ENCODE data around the gene TBC1D22A.

Gene TBC1D22A

DNA sequence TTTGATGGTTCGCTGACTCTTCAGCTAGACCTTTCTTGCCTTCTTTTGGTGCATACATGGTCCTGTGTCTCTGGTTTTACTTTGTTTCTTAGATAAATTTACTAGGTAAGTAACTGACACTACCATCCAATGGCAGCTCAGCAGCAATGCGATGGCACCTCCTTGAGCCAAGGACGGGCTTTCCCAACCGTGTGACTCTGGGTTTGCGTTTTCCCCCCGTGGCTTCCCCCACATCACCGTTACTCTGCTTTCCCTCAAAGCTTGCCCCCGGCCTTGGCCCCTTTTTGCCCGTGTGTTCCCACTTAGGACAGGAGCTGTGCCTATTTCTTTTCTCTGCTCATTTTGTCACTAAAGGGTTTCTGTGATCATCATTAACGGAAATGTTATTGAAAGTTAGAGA is 41.5 kb downstream of the TBC1D22A start:
- H3K4me3 ChIP-seq = no peak overlapping the region
- peaks cover 6 to 54% (median 42%) of the 10 kb centered on the region in 10 experiments; a peak in 18 of 20 replicates for H3K4me1 ChIP-seq

DNA sequence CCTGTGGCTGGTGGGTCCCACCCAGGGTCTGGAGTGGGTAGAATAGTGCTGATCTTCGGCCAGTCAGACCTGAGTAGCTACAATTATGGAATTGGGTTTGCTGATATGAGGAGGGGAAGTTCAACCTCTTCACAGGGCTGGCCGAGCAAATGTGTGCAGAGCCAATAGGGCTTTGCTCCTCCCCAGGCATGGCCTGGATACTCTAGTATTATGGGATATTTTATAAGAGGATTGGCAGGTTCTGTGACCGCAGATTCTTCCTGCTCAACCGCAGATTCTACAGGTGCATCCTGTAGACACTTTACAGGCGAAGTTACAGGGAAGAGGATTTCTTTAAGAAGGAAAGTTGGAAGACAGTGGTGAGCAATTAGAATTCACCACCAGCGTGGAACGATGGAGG is 44.3 kb downstream of the TBC1D22A start:
- peaks cover 4 to 46% (median 35%) of the 10 kb centered on the region in 10 experiments; a peak in 16 of 20 replicates for H3K4me1 ChIP-seq
- H3K9ac ChIP-seq = peak overlapping the region in 2 of 11 experiments; percentile 20 to 42; a peak in 1 of 22 replicates
- H3K9me3 ChIP-seq (replicated peaks in 1 of 11) = no peaks in the 10 kb centered on the region
- H3K27me3 ChIP-seq = no peaks in the 10 kb centered on the region
- H3K36me3 ChIP-seq = peaks cover 51 to 93% (median 76%) of the 10 kb centered on the region in 11 experiments
- peak overlapping the region in 2 of 11 experiments; percentile 33 to 59; a peak in 4 of 22 replicates for H3K27ac ChIP-seq
- no peak overlapping the region for H3K4me3 ChIP-seq
- H4K20me1 ChIP-seq = peaks cover 35 to 100% (median 78%) of the 10 kb centered on the region in 11 experiments; a peak in 21 of 22 replicates
- no peak for TF ChIP-seq Cebpa-rat (IDR thresholded peaks at IDR 0.05)
- H3K4me2 ChIP-seq = peak overlapping the region in 9 of 11 experiments; percentile 50 to 85 (median 75); a peak in 17 of 22 replicates

More for the DNA sequence above, 41.5 kb downstream of the TBC1D22A start:
- Histone ChIP-seq H3K27ac (no peak overlapping the region), H3K27me3 (no peaks in the 10 kb centered on the region), H3K36me3 (peaks cover 60 to 93% (median 76%) of the 10 kb centered on the region in 11 experiments), H3K9ac (no peak overlapping the region), H3K4me2 (peak overlapping the region in 1 of 11 experiments; percentile 9; a peak in 1 of 22 replicates), H4K20me1 (peaks cover 37 to 100% (median 85%) of the 10 kb centered on the region in 11 experiments; a peak in 21 of 22 replicates), H3K9me3 (replicated peaks in 1 of 11) (no peaks in the 10 kb centered on the region)
- no peak for TF ChIP-seq Cebpa-rat (IDR thresholded peaks at IDR 0.05)

DNA sequence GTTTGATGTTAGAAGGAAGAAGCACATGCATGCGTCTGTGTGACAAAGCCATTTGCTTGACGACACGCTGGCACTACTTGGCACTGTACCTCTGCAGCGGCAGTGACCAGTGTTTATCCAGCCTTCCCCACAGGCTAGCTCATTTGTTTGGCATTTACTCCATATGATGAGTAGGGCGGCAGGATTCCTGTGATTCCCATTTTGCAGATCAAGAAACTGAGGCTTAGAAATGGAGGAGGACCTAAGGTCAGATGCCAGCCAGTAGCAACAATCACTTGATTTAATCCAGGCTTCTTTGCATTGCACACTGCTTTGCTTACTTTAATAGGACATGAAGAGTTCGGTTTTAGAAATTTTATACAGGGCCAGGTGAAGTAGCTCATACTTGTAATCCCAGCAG is 45.0 kb downstream of the TBC1D22A start:
- no peak for TF ChIP-seq Cebpa-rat (IDR thresholded peaks at IDR 0.05)
- Histone ChIP-seq H3K27me3 (no peaks in the 10 kb centered on the region), H3K36me3 (peaks cover 49 to 93% (median 70%) of the 10 kb centered on the region in 11 experiments), H3K9ac (no peak overlapping the region), H3K4me1 (peaks cover 4 to 46% (median 35%) of the 10 kb centered on the region in 10 experiments; a peak in 16 of 20 replicates), H3K4me2 (peak overlapping the region in 7 of 11 experiments; percentile 59 to 85 (median 75); a peak in 10 of 22 replicates), H3K27ac (no peak overlapping the region), H4K20me1 (peaks cover 35 to 100% (median 78%) of the 10 kb centered on the region in 11 experiments; a peak in 21 of 22 replicates), H3K4me3 (no peak overlapping the region), H3K9me3 (replicated peaks in 1 of 11) (no peaks in the 10 kb centered on the region)

DNA sequence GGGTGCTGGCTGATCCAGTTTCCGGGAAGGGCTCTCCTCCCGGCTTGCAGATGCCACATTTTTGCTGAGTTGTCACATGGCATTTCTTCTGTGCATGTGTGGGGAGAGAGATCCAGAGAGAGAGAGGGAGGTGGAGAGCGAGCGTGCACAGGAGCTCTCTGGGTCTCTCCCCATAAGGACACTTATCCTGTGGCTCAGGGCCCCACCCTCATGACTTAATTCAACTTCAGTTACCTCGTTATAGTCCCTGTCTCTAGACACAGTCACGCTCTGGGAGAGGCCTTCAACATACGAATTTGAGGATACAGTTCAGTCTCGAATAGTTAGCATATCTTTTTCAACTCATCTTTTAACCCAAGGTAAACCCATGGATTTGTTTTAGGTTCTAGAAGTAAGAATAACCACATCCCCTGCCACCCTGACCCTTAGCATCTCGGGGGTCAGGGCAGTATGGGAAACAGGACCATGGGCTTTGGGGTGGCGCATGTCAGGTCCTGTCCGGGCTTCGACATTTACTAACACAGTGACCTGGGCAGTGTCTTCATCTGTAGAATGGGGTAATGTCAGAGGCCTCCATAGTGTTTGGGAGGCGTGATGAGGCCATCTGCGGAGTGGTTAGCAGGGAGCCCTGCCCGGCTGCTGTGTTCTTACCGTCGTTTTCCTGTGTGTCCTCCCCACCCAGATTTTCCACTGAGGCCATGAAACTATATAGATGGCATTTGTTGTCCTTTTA is 46.9 kb downstream of the TBC1D22A start:
- TF ChIP-seq Cebpa-rat (IDR thresholded peaks at IDR 0.05) = no peak
- H3K9ac ChIP-seq = 0 out of 22 replicates have a peak overlapping the region, but pooled peaks of 1 of the 11 experiments have one; percentile 24
- H3K9me3 ChIP-seq (replicated peaks in 1 of 11) = no peaks in the 10 kb centered on the region
- no peaks in the 10 kb centered on the region for H3K27me3 ChIP-seq
- peaks cover 4 to 33% (median 29%) of the 10 kb centered on the region in 10 experiments; a peak in 16 of 20 replicates for H3K4me1 ChIP-seq
- no peak overlapping the region for H3K4me2 ChIP-seq
- peaks cover 25 to 100% (median 73%) of the 10 kb centered on the region in 11 experiments; a peak in 20 of 22 replicates for H4K20me1 ChIP-seq
- H3K27ac ChIP-seq = no peak overlapping the region
- H3K4me3 ChIP-seq = no peak overlapping the region
- peaks cover 53 to 96% (median 77%) of the 10 kb centered on the region in 11 experiments for H3K36me3 ChIP-seq

DNA sequence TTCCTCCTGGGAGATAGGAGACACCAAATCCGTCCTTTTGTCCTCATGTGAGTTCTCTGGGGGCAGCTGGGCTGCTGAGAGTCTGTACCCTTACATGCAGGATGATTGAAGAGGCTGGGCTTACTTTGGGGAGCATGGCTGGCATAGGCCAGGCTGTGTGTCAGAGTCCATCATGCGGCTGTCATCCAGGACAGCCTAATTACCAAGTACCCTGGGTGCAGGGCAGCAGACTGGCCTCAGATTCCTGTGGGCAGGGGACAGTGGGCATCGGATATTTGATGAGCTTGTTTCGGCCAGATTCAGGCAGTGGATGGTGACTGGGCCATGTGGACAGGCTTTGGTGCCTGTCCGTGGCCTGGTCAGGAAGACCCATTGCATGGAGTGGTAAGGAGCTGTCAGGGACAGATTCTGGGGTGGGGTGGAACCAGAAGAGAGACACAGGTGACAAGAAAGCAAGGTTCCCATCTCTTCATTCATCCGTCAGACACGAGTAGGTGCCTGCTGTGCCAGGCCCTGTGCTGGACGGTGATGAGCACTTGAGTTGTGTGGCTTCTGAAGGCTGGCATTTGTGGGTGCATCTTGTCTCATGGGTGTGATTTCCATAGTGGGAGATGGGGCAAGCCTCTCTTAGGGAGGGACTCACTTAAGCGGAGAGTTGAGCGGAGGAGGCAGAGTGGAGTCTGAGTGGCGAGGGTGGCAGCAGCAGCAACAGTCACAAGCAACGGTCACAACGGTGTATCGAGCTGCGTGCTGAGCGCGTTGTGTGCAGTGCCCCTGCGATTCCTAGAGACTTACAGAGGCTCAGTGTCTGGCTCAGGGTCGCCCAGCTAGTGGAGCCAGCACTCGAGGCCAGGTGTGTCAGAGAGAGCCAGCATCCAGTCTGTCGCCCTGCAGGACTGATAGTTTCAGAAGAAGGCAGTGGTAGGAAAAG is 48.7 kb downstream of the TBC1D22A start:
- Histone ChIP-seq H3K9me3 (replicated peaks in 1 of 11) (peaks cover 0 to 4% (median 0%) of the 10 kb centered on the region in 11 experiments; a peak in 1 of 22 replicates), H4K20me1 (peaks cover 25 to 100% (median 72%) of the 10 kb centered on the region in 11 experiments; a peak in 20 of 22 replicates), H3K4me1 (peaks cover 10 to 22% (median 17%) of the 10 kb centered on the region in 10 experiments), H3K27me3 (no peaks in the 10 kb centered on the region), H3K27ac (no peak overlapping the region), H3K4me3 (no peak overlapping the region), H3K4me2 (no peak overlapping the region), H3K36me3 (peaks cover 55 to 93% (median 80%) of the 10 kb centered on the region in 11 experiments), H3K9ac (no peak overlapping the region; a peak in 1 of 22 replicates)
- TF ChIP-seq Cebpa-rat (IDR thresholded peaks at IDR 0.05) = no peak

DNA sequence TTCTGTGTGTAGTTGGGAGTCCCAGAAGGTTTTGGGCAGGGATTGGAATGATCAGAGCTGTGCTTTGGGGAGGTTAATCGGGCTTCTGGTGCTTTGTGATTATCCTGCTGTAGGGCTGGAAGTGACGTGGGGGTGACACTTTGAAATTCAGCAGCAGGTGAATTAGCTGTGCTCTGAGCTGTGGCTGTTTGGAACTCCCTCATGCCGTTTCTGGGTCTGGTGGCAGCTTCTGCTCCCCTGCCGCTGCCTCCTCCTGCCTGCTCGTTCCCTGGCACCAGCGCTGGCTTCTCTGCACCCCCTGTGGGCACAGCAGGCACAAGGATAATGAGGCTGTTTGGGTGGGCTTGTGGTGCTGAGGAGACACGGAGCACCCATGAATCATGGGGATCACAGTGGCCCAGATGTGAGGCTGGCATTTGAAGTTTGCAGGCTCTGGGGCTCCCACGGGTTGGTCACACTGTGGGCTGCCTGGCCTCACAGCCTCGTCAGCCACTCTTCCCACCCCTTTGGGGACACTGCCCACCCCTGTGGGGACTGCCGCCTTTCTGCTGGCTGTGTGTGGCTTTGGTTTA is 49.7 kb downstream of the TBC1D22A start:
- TF ChIP-seq Cebpa-rat (IDR thresholded peaks at IDR 0.05) = no peak
- Histone ChIP-seq H3K4me1 (peaks cover 4 to 22% (median 14%) of the 10 kb centered on the region in 10 experiments), H3K27ac (no peak overlapping the region), H4K20me1 (peaks cover 25 to 100% (median 69%) of the 10 kb centered on the region in 11 experiments; a peak in 20 of 22 replicates), H3K9me3 (replicated peaks in 1 of 11) (peaks cover 0 to 11% (median 2%) of the 10 kb centered on the region in 11 experiments; a peak in 9 of 22 replicates), H3K4me3 (no peak overlapping the region), H3K4me2 (no peak overlapping the region), H3K9ac (no peak overlapping the region), H3K36me3 (peaks cover 61 to 93% (median 78%) of the 10 kb centered on the region in 11 experiments), H3K27me3 (no peaks in the 10 kb centered on the region)

DNA sequence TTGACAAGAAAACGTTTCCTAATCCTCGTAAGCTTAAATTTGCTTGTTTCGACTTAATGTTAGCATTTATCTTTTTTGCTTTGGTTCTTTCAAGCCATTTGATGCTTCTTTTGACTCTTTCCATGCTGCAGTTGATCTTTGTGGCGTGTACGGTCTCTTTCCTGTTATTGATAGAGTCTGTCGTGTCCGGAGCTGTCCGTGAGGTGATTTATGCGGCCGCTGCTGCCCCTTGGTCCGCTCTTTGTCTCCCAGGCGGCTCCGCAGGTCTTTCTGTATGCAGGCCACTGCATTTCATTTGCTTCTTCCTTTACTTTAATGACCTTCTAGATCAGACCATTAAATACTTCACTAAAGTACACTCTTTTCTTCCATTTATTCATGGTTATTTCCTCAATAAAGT is 50.3 kb downstream of the TBC1D22A start:
- Histone ChIP-seq H3K27ac (no peak overlapping the region), H3K27me3 (no peaks in the 10 kb centered on the region), H3K9ac (no peak overlapping the region), H3K9me3 (replicated peaks in 1 of 11) (peaks cover 0 to 15% (median 8%) of the 10 kb centered on the region in 11 experiments; a peak in 10 of 22 replicates), H3K4me3 (no peak overlapping the region), H3K4me2 (no peak overlapping the region), H3K4me1 (peaks cover 0 to 24% (median 12%) of the 10 kb centered on the region in 10 experiments; a peak in 15 of 20 replicates), H4K20me1 (peaks cover 25 to 100% (median 62%) of the 10 kb centered on the region in 11 experiments; a peak in 20 of 22 replicates), H3K36me3 (peaks cover 61 to 93% (median 77%) of the 10 kb centered on the region in 11 experiments)
- no peak for TF ChIP-seq Cebpa-rat (IDR thresholded peaks at IDR 0.05)
